HEK293 (cell line): Measurements from ENCODE around the gene ABCB10.

ENCODE experiments used
- CTCF ChIA-PET: fragments of 350-600 bp; formaldehyde crosslinking; extraction: SDS; loops from one replicate; lab custom pipeline; 2021; ENCODE audit warnings: antibody characterized with exemption; lab: Yijun Ruan, JAX
- POLR2A ChIA-PET: fragments of 300-600 bp; formaldehyde crosslinking; extraction: SDS; loops from one replicate; lab custom pipeline; 2020; ENCODE audit warnings: antibody characterized with exemption, inconsistent platforms; lab: Yijun Ruan, JAX
- H3K27ac ChIP-seq: fragments of 200-500 bp; sonication (Bioruptor generic); 2 replicates; pipeline ENCODE4 v1.5.1; 2014; ENCODE audit warnings: low read depth, low read length, control low read depth, inconsistent platforms; ENCODE audit errors: extremely low read depth
- H3K36me3 ChIP-seq, 2 experiments: fragments of 200-500 bp in 1 of 2; sonication (Bioruptor generic) in 1 of 2; 1 replicate in 1 of 2; 2 replicates in 1 of 2; pipeline ENCODE4 v1.5.1; 2014 to 2017; ENCODE audit warnings: inconsistent platforms in 2 of 2, low read length in 2 of 2; ENCODE audit not compliant: control insufficient read depth in 2 of 2, insufficient read depth in 1 of 2
- H3K4me1 ChIP-seq: fragments of 200-500 bp; sonication (Bioruptor generic); 2 replicates; pipeline ENCODE4 v1.5.1; 2014; ENCODE audit warnings: mild to moderate bottlenecking, low read length, inconsistent platforms; ENCODE audit not compliant: control insufficient read depth, insufficient read depth
- H3K4me3 ChIP-seq: 2 replicates; pipeline ENCODE4 v1.5.1; 2011; ENCODE audit warnings: low read depth, mild to moderate bottlenecking, control low read depth, low read length, moderate library complexity
- H3K9me3 ChIP-seq: fragments of 200-500 bp; sonication (Bioruptor generic); 2 replicates; pipeline ENCODE4 v1.5.1; 2014; ENCODE audit warnings: low read depth, low read length, inconsistent platforms; ENCODE audit not compliant: control insufficient read depth, insufficient read depth
- BCL11A ChIP-seq: fragments of 450-650 bp; formaldehyde crosslinking; IDR thresholded peaks from 2 replicates; pipeline ENCODE4 v1.5.1; 2016; ENCODE audit warnings: low read depth, missing biosample characterization, missing genetic modification characterization
- FEZF1 ChIP-seq: fragments of 450-650 bp; formaldehyde crosslinking; IDR thresholded peaks from 2 replicates; pipeline ENCODE4 v1.5.1; 2016; ENCODE audit warnings: missing biosample characterization, missing genetic modification characterization
- PBX3 ChIP-seq: sonication (generic); formaldehyde crosslinking; IDR thresholded peaks from 2 replicates; pipeline ENCODE4 v1.8.1; 2022; ENCODE audit warnings: mild to moderate bottlenecking, moderate library complexity, missing genetic modification reagents
- ZBTB49 ChIP-seq: fragments of 450-650 bp; formaldehyde crosslinking; IDR thresholded peaks from 2 replicates; pipeline ENCODE4 v1.5.1; 2016; ENCODE audit warnings: missing biosample characterization, missing genetic modification characterization, low read depth
- ZFP41 ChIP-seq: fragments of 450-650 bp; formaldehyde crosslinking; IDR thresholded peaks from 2 replicates; pipeline ENCODE4 v1.5.1; 2016; ENCODE audit warnings: missing biosample characterization, missing genetic modification characterization, borderline replicate concordance
- ZIC2 ChIP-seq: fragments of 450-650 bp; formaldehyde crosslinking; IDR thresholded peaks from 2 replicates; pipeline ENCODE4 v1.5.1; 2016; ENCODE audit warnings: missing biosample characterization, missing genetic modification characterization
- ZNF133 ChIP-seq: fragments of 450-650 bp; formaldehyde crosslinking; IDR thresholded peaks from 2 replicates; pipeline ENCODE4 v1.5.1; 2016; ENCODE audit warnings: missing biosample characterization, missing genetic modification characterization
- ZNF16 ChIP-seq: fragments of 450-650 bp; formaldehyde crosslinking; IDR thresholded peaks from 2 replicates; pipeline ENCODE4 v1.5.1; 2016; ENCODE audit warnings: low read depth, missing biosample characterization, missing genetic modification characterization
- ZNF302 ChIP-seq: fragments of 450-650 bp; formaldehyde crosslinking; IDR thresholded peaks from 2 replicates; pipeline ENCODE4 v1.5.1; 2016; ENCODE audit warnings: missing biosample characterization, missing genetic modification characterization, low read depth
- ZNF548 ChIP-seq: fragments of 450-650 bp; formaldehyde crosslinking; IDR thresholded peaks from 2 replicates; pipeline ENCODE4 v1.5.1; 2016; ENCODE audit warnings: missing biosample characterization, missing genetic modification characterization
- ZNF660 ChIP-seq: fragments of 450-650 bp; IDR thresholded peaks from 2 replicates; pipeline ENCODE4 v1.5.1; 2018; ENCODE audit warnings: missing biosample characterization, mild to moderate bottlenecking, missing genetic modification characterization
- ZNF670 ChIP-seq: fragments of 450-650 bp; formaldehyde crosslinking; IDR thresholded peaks from 2 replicates; pipeline ENCODE4 v1.5.1; 2016; ENCODE audit warnings: missing biosample characterization, missing genetic modification characterization, low read depth
- ZNF776 ChIP-seq: fragments of 450-650 bp; formaldehyde crosslinking; IDR thresholded peaks from 2 replicates; pipeline ENCODE4 v1.5.0; 2017; ENCODE audit warnings: missing biosample characterization, missing genetic modification characterization, borderline replicate concordance

ABCB10 gene

GRCh38 chr1:229558460-229559335 lies at the start of gene ABCB10 (continued):
- TF ChIP-seq ZBTB49 (tag by site-specific recombination) (no peak), ZNF548 (tag by site-specific recombination) (no peak)
- TF ChIP-seq, all 188 proteins: peak for 85

GRCh38 chr1:229607370-229607769 lies 48.9 kb upstream of the ABCB10 start:
- H3K36me3 ChIP-seq, result peaks cover 71 to 92% of the 10 kb centered on the region in 2 experiments

GRCh38 chr1:229603371-229604005 lies 45.0 kb upstream of the ABCB10 start:
- ChIA-PET POLR2A (no interaction called here), CTCF (no interaction called here)
- Histone ChIP-seq H3K4me3 (no peak overlapping the region), H3K9me3 (no peaks in the 10 kb centered on the region), H3K36me3 (peaks cover 67 to 83% of the 10 kb centered on the region in 2 experiments), H3K4me1 (no peaks in the 10 kb centered on the region), H3K27ac (no peak overlapping the region)
- TF ChIP-seq ZNF133 (tag by site-specific recombination) (peak; percentile 98), FEZF1 (tag by site-specific recombination) (no peak), ZIC2 (peak; percentile 58)

More at GRCh38 chr1:229607370-229607769, 48.9 kb upstream of the ABCB10 start:
- TF ChIP-seq PBX3 (CRISPR knock-in tag), result no peak
- TF ChIP-seq ZNF660 (tag by site-specific recombination), result no peak
- TF ChIP-seq ZNF302 (tag by site-specific recombination), result no peak
- no peak for TF ChIP-seq ZNF776 (tag by site-specific recombination)
- Histone ChIP-seq H3K27ac (no peak overlapping the region), H3K9me3 (no peaks in the 10 kb centered on the region), H3K4me3 (no peak overlapping the region), H3K4me1 (no peaks in the 10 kb centered on the region)
- POLR2A ChIA-PET, result no interaction called here
- CTCF ChIA-PET, result interaction anchor here (0.5 to 0.9 kb wide), 2 partner anchors 16 to 561 kb away, joined by 3 to 4 read pairs; no protein-coding TSS in a partner anchor

GRCh38 chr1:229600229-229600628 lies 41.7 kb upstream of the ABCB10 start:
- H3K27ac ChIP-seq, result no peak overlapping the region
- no peak overlapping the region for H3K4me3 ChIP-seq
- H3K36me3 ChIP-seq, result peaks cover 42 to 62% of the 10 kb centered on the region in 2 experiments
- H3K9me3 ChIP-seq, result no peaks in the 10 kb centered on the region
- no peaks in the 10 kb centered on the region for H3K4me1 ChIP-seq
- TF ChIP-seq BCL11A (tag by site-specific recombination), result no peak
- TF ChIP-seq ZNF670 (tag by site-specific recombination), result no peak
- no peak for TF ChIP-seq ZFP41 (tag by site-specific recombination)
- no peak for TF ChIP-seq ZNF16 (tag by site-specific recombination)
- CTCF ChIA-PET, result interaction anchor here (1.4 kb wide), 1 partner anchor 41 kb away, joined by 6 read pairs; the partner anchor contains the start of gene ABCB10
- POLR2A ChIA-PET, result no interaction called here
